ENCODE measurements around the gene SNX22. TPM values are rescaled to one million over a fixed set of nuclear protein-coding genes. Genes with fewer than 3 reads are reported as not detected.

The SNX22 gene
- total and polyA plus RNA-seq, 2 of the 8 experiments (the other 6 are each of a cell fraction or from before 2014, with no cell fraction given), result 4.9 TPM

DNA sequence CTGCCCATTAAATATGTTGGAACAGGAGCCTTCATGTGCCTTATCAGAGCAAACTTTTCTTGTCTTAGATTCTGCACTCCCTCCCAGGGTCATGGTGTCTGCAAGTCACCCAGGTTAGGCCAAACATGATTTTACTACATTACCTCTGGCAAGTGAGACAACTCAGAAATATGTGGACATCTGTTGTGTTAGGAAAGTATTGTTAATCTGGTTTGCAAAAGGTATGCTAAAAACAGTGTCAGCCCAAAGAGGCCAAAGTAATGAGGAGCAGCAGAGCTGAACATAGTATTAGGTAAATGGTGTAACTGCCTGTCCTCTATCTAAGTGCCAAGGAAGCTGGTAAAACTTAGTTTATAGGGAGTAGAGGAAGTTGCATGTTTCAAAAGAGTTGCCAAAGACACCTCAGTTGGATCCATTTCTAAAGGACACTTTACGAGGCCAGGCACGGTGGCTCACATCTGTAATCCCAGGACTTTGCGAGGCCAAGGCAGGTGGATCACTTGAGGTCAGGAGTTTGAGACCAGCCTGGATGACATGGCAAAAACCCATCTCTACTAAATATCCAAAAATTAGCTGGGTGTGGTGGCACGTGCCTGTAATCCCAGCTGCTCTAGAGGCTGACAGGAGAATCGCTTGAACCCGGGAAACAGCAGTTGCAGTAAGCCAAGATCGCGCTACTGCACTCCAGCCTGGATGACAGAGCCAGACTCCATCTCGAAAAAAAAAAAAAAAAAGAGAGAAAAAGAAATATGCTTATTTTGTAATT, 33.8 kb downstream of the SNX22 start:
- Histone ChIP-seq H4K5ac (ENCODE audit: insufficient read length, low read depth, low read length) (no peak overlapping the region), H3K4me1 (replicated peaks in 1 of 4; ENCODE audit: control insufficient read depth in 3 of 4, insufficient read depth in 4 of 4, low read length in 3 of 4) (no peaks in the 10 kb centered on the region), H3K27me3 (replicated peaks in 1 of 4; ENCODE audit: control insufficient read depth in 3 of 4, extremely low read depth in 1 of 4, insufficient read depth in 3 of 4, low read length in 3 of 4) (no peaks in the 10 kb centered on the region), H3K23me2 (ENCODE audit: low read depth, low read length) (no peaks in the 10 kb centered on the region), H2BK20ac (ENCODE audit: low read length) (no peak overlapping the region), H3K27ac (ENCODE audit: low read depth, low read length) (no peak overlapping the region), H3K9ac (replicated peaks in 1 of 4; ENCODE audit: extremely low read depth in 1 of 4, low read depth in 3 of 4, low read length in 3 of 4) (no peak overlapping the region), H3K4me3 (ENCODE audit: extremely low read depth in 1 of 4, insufficient read depth in 2 of 4, low read depth in 3 of 4, low read length in 4 of 4) (no peak overlapping the region), H3K79me2 (ENCODE audit: control insufficient read depth in 1 of 2, insufficient read depth in 2 of 2, low read length in 2 of 2) (no peaks in the 10 kb centered on the region), H3K56ac (replicated peaks; ENCODE audit: insufficient read length, low read depth, low read length) (no peak overlapping the region), H3K14ac (ENCODE audit: insufficient read length) (no peak overlapping the region), H4K8ac (ENCODE audit: extremely low read depth, insufficient read depth, low read length) (no peak overlapping the region), H3K18ac (ENCODE audit: extremely low read depth, low read length) (no peak overlapping the region), H3K23ac (ENCODE audit: insufficient read length) (no peak overlapping the region), H2BK120ac (replicated peaks; ENCODE audit: low read depth, low read length) (no peak overlapping the region), H2BK5ac (ENCODE audit: low read depth, low read length) (no peak overlapping the region), H3K79me1 (ENCODE audit: low read depth, low read length) (no peaks in the 10 kb centered on the region; the same call in 1 of the 2 replicates), H2AK5ac (ENCODE audit: low read depth, low read length) (no peak overlapping the region), H2BK12ac (ENCODE audit: low read depth, low read length) (no peak overlapping the region), H2BK15ac (ENCODE audit: low read length) (no peak overlapping the region), H4K91ac (replicated peaks; ENCODE audit: insufficient read length, low read length) (no peak overlapping the region), H2AFZ (ENCODE audit: low read length) (no peak overlapping the region), H3K4ac (replicated peaks; ENCODE audit: insufficient read length, low read depth, low read length) (no peak overlapping the region), H3K36me3 (ENCODE audit: control insufficient read depth in 2 of 4, insufficient read depth in 4 of 4, low read length in 3 of 4) (peaks cover 0 to 4% (median 0%) of the 10 kb centered on the region in 4 experiments; a peak in 2 of 8 replicates), H4K20me1 (replicated peaks in 1 of 2; ENCODE audit: control insufficient read depth in 1 of 2, insufficient read depth in 2 of 2, low read length in 2 of 2) (peaks cover 0 to 4% of the 10 kb centered on the region in 2 experiments), H3K4me2 (ENCODE audit: insufficient read depth in 1 of 2, low read depth in 2 of 2, low read length in 2 of 2) (no peak overlapping the region), H3K9me3 (ENCODE audit: insufficient read depth in 2 of 2, low read depth in 1 of 2, low read length in 1 of 2) (no peaks in the 10 kb centered on the region)
- DNase-seq (ENCODE audit: low read depth in 1 of 2, low spot score in 2 of 2) (no peak), FAIRE-seq (no peak)
- ChIA-PET CTCF (ENCODE audit: partially characterized antibody) (interaction anchor here (0.6 to 1.5 kb wide), 3 partner anchors 30 to 770 kb away, joined by 4 to 6 read pairs (median 6); no protein-coding TSS in a partner anchor), POLR2A (ENCODE audit: partially characterized antibody) (interaction anchor here (0.7 kb wide), 1 partner anchor 15 kb away, joined by 3 read pairs; no protein-coding TSS in a partner anchor)
- 92% methylated on average over 8 of the region's 9 CpGs; no CpG with 5 or more reads in 1 of the 2 experiments for WGBS, 2 experiments (ENCODE audit: extremely low coverage in 1 of 2, insufficient coverage in 1 of 2, insufficient read length in 1 of 2, insufficient replicate concordance in 2 of 2, low coverage in 1 of 2, low lambda C conversion rate in 2 of 2, missing lambda C conversion rate in 1 of 2)
- TF ChIP-seq JUN (IDR thresholded peaks at IDR 0.05; ENCODE audit: low read depth, low read length) (no peak), BACH1 (IDR thresholded peaks at IDR 0.05; ENCODE audit: low read length) (no peak), SIRT6 (IDR thresholded peaks at IDR 0.05; ENCODE audit: low read length) (no peak), CBX8 (IDR thresholded peaks at IDR 0.05; ENCODE audit: borderline replicate concordance, low read depth, low read length) (no peak), YY1 (IDR thresholded peaks at IDR 0.05; ENCODE audit: low read depth, low read length) (no peak), SIX5 (IDR thresholded peaks at IDR 0.05; ENCODE audit: low read depth, low read length) (no peak), CHD2 (IDR thresholded peaks at IDR 0.05; ENCODE audit: low read length) (no peak), E2F6 (IDR thresholded peaks at IDR 0.05) (no peak), TCF12 (IDR thresholded peaks at IDR 0.05; ENCODE audit: low read depth, low read length) (no peak), NANOG (IDR thresholded peaks at IDR 0.05; ENCODE audit: insufficient read depth, low read depth, low read length, poor library complexity, severe bottlenecking) (no peak), SP1 (IDR thresholded peaks at IDR 0.05; ENCODE audit: low read depth, low read length) (no peak)
- TF ChIP-seq, protein P1, sequence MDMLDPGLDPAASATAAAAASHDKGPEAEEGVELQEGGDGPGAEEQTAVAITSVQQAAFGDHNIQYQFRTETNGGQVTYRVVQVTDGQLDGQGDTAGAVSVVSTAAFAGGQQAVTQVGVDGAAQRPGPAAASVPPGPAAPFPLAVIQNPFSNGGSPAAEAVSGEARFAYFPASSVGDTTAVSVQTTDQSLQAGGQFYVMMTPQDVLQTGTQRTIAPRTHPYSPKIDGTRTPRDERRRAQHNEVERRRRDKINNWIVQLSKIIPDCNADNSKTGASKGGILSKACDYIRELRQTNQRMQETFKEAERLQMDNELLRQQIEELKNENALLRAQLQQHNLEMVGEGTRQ (IDR thresholded peaks at IDR 0.05; ENCODE audit: low read length), result no peak
